Measurements from ENCODE around the gene UBE2N. TPM values are rescaled to one million over a fixed set of nuclear protein-coding genes. Genes with fewer than 3 reads are reported as not detected.
"Not testable (repeated sequence)": the region's sequence is repeated elsewhere in the genome, so short reads cannot be mapped to it uniquely, and the experiment has no call there.

Gene UBE2N
- total RNA-seq, 4 donors from 2014 or later = 2.0 to 39.0 (median 22.3) TPM

GRCh38 chr12:93403988-93404803, 37.6 kb downstream of the UBE2N start:
- no peak for DNase-seq
- WGBS, 2 donors (ENCODE audit: low coverage in 1 of 2) = 72 to 85% methylated on average over 6 to 7 of the region's 7 CpGs
- H3K36me3 ChIP-seq = peaks cover 0 to 9% (median 0%) of the 10 kb centered on the region in 4 donors
- H3K27ac ChIP-seq = no peak overlapping the region
- H3K9me3 ChIP-seq = no peaks in the 10 kb centered on the region
- H3K27me3 ChIP-seq = no peaks in the 10 kb centered on the region
- in situ Hi-C loops (cut with MboI; ENCODE audit: low pct_ligation_motif_present in 1 of 4, low pct_unique_long_range_greater_than_20kb in 1 of 4, low sequenced_read_pairs in 3 of 4) = loop anchor here in 3 of 4 donors (25.0 kb wide), 3 partner anchors 417 to 617 kb away; no protein-coding TSS in a partner anchor
- intact Hi-C loops (cut with DNase I; ENCODE audit: low total_unique reads) = no loop called here
- H3K4me1 ChIP-seq = no peaks in the 10 kb centered on the region
- no peak overlapping the region for H3K4me3 ChIP-seq
- TF ChIP-seq EP300 (IDR thresholded peaks at IDR 0.05; ENCODE audit: low read depth) (no peak), POLR2A (IDR thresholded peaks at IDR 0.05) (no peak), CTCF (IDR thresholded peaks at IDR 0.05) (no peak), POLR2AphosphoS5 (IDR thresholded peaks at IDR 0.05) (no peak)

GRCh38 chr12:93402333-93403311, 39.1 kb downstream of the UBE2N start:
- intact Hi-C loops (cut with DNase I; ENCODE audit: low total_unique reads) = no loop called here
- H3K9me3 ChIP-seq = no peaks in the 10 kb centered on the region
- peak in 1 of 3 donors; percentile 29 for TF ChIP-seq POLR2AphosphoS5 (IDR thresholded peaks at IDR 0.05)
- no peak for TF ChIP-seq EP300 (IDR thresholded peaks at IDR 0.05; ENCODE audit: low read depth)
- H3K4me1 ChIP-seq = no peaks in the 10 kb centered on the region
- WGBS, 2 donors (ENCODE audit: low coverage in 1 of 2) = 82 to 91% methylated on average over 7 to 11 of the region's 11 CpGs
- no peaks in the 10 kb centered on the region for H3K27me3 ChIP-seq
- no peak overlapping the region for H3K27ac ChIP-seq
- H3K4me3 ChIP-seq = no peak overlapping the region
- in situ Hi-C loops (cut with MboI; ENCODE audit: low pct_ligation_motif_present in 1 of 4, low pct_unique_long_range_greater_than_20kb in 1 of 4, low sequenced_read_pairs in 3 of 4) = loop anchor here in 3 of 4 donors (25.0 kb wide), 3 partner anchors 415 to 615 kb away; no protein-coding TSS in a partner anchor
- DNase-seq = no peak
- H3K36me3 ChIP-seq = peaks cover 0 to 21% (median 0%) of the 10 kb centered on the region in 4 donors

GRCh38 chr12:93399183-93399863, 42.4 kb downstream of the UBE2N start:
- Histone ChIP-seq H3K4me1 (peaks cover 0 to 16% (median 7%) of the 10 kb centered on the region in 4 donors), H3K36me3 (peaks cover 0 to 35% (median 4%) of the 10 kb centered on the region in 4 donors)
- intact Hi-C loops (cut with DNase I; ENCODE audit: low total_unique reads); H3K27me3 ChIP-seq; H3K27ac ChIP-seq; DNase-seq; H3K4me3 ChIP-seq; H3K9me3 ChIP-seq: not testable (repeated sequence)
- in situ Hi-C loops (cut with MboI; ENCODE audit: low pct_ligation_motif_present in 1 of 4, low pct_unique_long_range_greater_than_20kb in 1 of 4, low sequenced_read_pairs in 3 of 4) = loop anchor here in 1 of 4 donors (10.0 kb wide), 1 partner anchor 415 kb away; no protein-coding TSS in a partner anchor
- no CpG with 5 or more reads among the region's 5 CpGs for WGBS, 2 donors (ENCODE audit: low coverage in 1 of 2)

GRCh38 chr12:93397412-93397811, 44.3 kb downstream of the UBE2N start:
- no peak overlapping the region for H3K27ac ChIP-seq
- no peak for TF ChIP-seq POLR2A (IDR thresholded peaks at IDR 0.05)
- no peak for TF ChIP-seq EP300 (IDR thresholded peaks at IDR 0.05; ENCODE audit: low read depth)
- no peak for TF ChIP-seq POLR2AphosphoS5 (IDR thresholded peaks at IDR 0.05)
- no peak for TF ChIP-seq CTCF (IDR thresholded peaks at IDR 0.05)
- no peaks in the 10 kb centered on the region for H3K27me3 ChIP-seq
- H3K4me1 ChIP-seq = peaks cover 0 to 16% (median 7%) of the 10 kb centered on the region in 4 donors
- peaks cover 0 to 27% (median 4%) of the 10 kb centered on the region in 4 donors for H3K36me3 ChIP-seq
- no peak overlapping the region for H3K4me3 ChIP-seq
- DNase-seq = no peak
- intact Hi-C loops (cut with DNase I; ENCODE audit: low total_unique reads) (no loop called here), in situ Hi-C loops (cut with MboI; ENCODE audit: low pct_ligation_motif_present in 1 of 4, low pct_unique_long_range_greater_than_20kb in 1 of 4, low sequenced_read_pairs in 3 of 4) (loop anchor here in 1 of 4 donors (10.0 kb wide), 1 partner anchor 413 kb away; no protein-coding TSS in a partner anchor)
- 44 to 69% methylated on average over 12 of the region's 12 CpGs for WGBS, 2 donors (ENCODE audit: low coverage in 1 of 2)
- no peaks in the 10 kb centered on the region for H3K9me3 ChIP-seq

Measured in transverse colon (tissue), 4 donors.